Stimulated activated naive CD8-positive, alpha-beta T cell treated with anti-CD3 and anti-CD28 coated beads, Interleukin-15, Interleukin-2, amounts not matched to agents 100 ng/mL and 50 ng/mL, for 24 hours (primary cell): ENCODE results near the gene CLMN.
A peak's percentile ranks its signal among the peaks of the same experiment; 100 is the strongest.

Experiments
- H3K27ac Mint-ChIP-seq: one replicate; pipeline ENCODE4 v1.8.0; 2021; ENCODE audit warnings: mild to moderate bottlenecking, mixed read lengths
- H3K27me3 Mint-ChIP-seq: one replicate; pipeline ENCODE4 v1.8.0; 2021; ENCODE audit warnings: mixed read lengths
- H3K36me3 Mint-ChIP-seq: one replicate; pipeline ENCODE4 v1.8.0; 2021; ENCODE audit warnings: low read depth, mixed read lengths
- H3K4me1 Mint-ChIP-seq: one replicate; pipeline ENCODE4 v1.8.0; 2021; ENCODE audit warnings: low read depth, mixed read lengths
- H3K4me3 Mint-ChIP-seq: one replicate; pipeline ENCODE4 v1.8.0; 2021; ENCODE audit warnings: mild to moderate bottlenecking, mixed read lengths
- H3K9me3 Mint-ChIP-seq: one replicate; pipeline ENCODE4 v1.8.0; 2021; ENCODE audit warnings: mixed read lengths

The CLMN gene

GRCh38 chr14:95332641-95333040 lies 12.9 kb upstream of the CLMN start:
- no peaks in the 10 kb centered on the region for H3K36me3 Mint-ChIP-seq
- H3K27ac Mint-ChIP-seq = peak overlapping the region; percentile 2
- peaks cover 9% of the 10 kb centered on the region for H3K27me3 Mint-ChIP-seq
- peaks cover 6% of the 10 kb centered on the region for H3K4me1 Mint-ChIP-seq
- H3K9me3 Mint-ChIP-seq = no peaks in the 10 kb centered on the region
- no peak overlapping the region for H3K4me3 Mint-ChIP-seq

- H3K36me3 Mint-ChIP-seq = no peaks in the 10 kb centered on the region
- peaks cover 10% of the 10 kb centered on the region for H3K4me1 Mint-ChIP-seq
- no peaks in the 10 kb centered on the region for H3K9me3 Mint-ChIP-seq
- H3K27ac Mint-ChIP-seq = no peak overlapping the region
- no peak overlapping the region for H3K4me3 Mint-ChIP-seq
- peaks cover 9% of the 10 kb centered on the region for H3K27me3 Mint-ChIP-seq
Observed at GRCh38 chr14:95331708-95332408, 12.2 kb upstream of the CLMN start.

DNA sequence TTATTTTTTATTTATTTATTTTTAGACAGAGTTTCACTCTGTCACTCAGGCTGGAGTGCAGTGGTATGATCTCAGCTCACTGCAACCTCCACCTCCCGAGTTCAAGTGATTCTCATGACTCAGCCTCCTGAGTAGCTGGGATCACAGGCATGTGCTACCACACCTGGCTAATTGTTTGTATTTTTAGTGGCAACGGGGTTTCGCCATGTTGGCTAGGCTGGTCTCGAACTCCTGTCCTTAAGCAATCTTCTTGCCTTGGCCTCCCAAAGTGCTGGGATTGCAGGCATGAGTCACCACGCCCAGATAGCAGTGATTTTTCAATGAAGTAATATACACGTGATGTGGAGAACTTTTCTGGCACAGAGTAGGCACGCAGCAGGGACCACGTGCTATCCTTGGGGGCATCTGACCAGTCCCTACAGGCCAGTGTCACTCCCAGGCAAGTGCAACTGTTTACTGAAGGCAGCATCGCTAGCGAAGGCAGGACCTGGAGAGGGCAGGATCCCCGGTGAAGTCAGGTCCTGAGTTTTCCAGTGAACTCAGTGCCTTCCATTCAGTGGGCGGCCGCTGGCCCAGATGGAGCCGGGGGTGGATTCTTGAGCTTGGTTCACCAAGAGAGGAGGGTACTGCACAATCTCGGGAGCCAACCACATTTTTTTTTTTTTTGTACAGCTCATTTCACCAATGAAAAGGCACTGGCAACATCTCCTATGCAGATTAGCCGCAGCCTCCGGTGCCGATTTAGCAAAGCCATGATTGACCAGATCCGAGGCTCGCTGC lies 11.1 kb upstream of the CLMN start:
- Mint-ChIP-seq H3K4me1 (peaks cover 10% of the 10 kb centered on the region), H3K27me3 (peaks cover 4% of the 10 kb centered on the region), H3K36me3 (no peaks in the 10 kb centered on the region), H3K4me3 (no peak overlapping the region), H3K27ac (no peak overlapping the region), H3K9me3 (no peaks in the 10 kb centered on the region)

DNA sequence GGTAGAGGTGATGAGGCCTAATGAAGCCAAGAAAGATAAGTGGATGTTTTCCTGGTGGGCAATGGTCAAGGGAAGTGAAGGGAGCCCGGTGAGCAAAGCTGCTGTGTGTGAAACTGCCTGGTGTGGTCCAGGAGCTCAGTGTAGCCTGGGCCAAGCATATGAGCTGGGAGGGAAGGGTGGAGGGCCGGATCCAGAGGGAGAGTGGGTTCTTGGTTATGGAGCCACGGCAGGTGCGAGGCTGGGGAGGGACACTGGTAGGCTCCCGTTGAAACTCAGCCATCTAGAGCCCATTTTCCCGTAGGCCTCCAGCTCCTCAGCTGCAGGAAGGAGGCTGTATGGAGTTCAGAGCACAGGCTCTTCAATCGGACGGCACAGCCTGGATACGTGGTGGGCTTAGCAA lies 10.2 kb upstream of the CLMN start:
- Mint-ChIP-seq H3K9me3 (no peaks in the 10 kb centered on the region), H3K36me3 (no peaks in the 10 kb centered on the region), H3K4me3 (no peak overlapping the region), H3K4me1 (peaks cover 10% of the 10 kb centered on the region), H3K27ac (no peak overlapping the region), H3K27me3 (peaks cover 9% of the 10 kb centered on the region)

DNA sequence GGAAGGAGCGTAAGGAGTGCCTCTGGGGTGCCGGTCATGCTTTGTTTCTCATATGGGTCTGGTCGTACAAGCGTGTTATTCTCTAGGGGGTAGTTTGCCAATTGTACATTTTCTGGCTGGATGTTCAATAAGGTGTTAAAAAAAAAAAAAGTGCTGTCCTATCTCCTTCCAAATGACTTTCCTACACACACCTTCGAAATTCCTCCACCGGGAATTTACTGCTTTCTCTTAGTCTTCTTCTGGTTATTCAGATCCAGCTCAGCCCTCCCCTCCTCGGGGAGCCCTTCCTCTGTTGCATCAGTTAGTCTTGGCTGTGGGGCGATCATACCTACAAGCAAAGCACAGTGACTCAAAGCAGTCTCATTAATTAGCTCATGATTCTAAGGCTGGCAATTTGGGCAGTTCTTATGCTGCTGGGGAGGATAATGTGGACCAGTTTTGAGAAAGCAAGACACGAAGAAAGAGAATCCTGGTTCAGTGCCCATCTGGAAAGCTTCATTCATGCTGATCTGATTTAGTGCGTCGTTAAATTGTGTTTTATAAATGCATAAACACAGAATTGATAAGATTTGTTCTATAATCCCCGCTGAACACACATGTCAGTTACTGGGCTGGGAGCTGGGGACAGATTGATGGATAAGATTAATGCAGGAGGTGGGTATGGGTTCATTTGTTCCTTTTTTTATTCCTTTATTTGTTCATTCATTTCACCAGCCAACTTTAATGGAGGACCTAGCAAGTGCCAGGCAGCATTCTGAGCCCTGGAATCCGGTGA lies 9.2 kb upstream of the CLMN start:
- no peak overlapping the region for H3K4me3 Mint-ChIP-seq
- no peaks in the 10 kb centered on the region for H3K9me3 Mint-ChIP-seq
- H3K4me1 Mint-ChIP-seq = peaks cover 10% of the 10 kb centered on the region
- peaks cover 7% of the 10 kb centered on the region for H3K27me3 Mint-ChIP-seq
- H3K36me3 Mint-ChIP-seq = no peaks in the 10 kb centered on the region
- no peak overlapping the region for H3K27ac Mint-ChIP-seq

GRCh38 chr14:95327558-95328374 lies 8.1 kb upstream of the CLMN start:
- Mint-ChIP-seq H3K27me3 (peaks cover 7% of the 10 kb centered on the region), H3K4me1 (peaks cover 10% of the 10 kb centered on the region), H3K9me3 (no peaks in the 10 kb centered on the region), H3K27ac (no peak overlapping the region), H3K36me3 (no peaks in the 10 kb centered on the region), H3K4me3 (no peak overlapping the region)

- no peaks in the 10 kb centered on the region for H3K9me3 Mint-ChIP-seq
- no peak overlapping the region for H3K27ac Mint-ChIP-seq
- H3K4me1 Mint-ChIP-seq = peaks cover 10% of the 10 kb centered on the region
- H3K36me3 Mint-ChIP-seq = no peaks in the 10 kb centered on the region
- peaks cover 11% of the 10 kb centered on the region for H3K27me3 Mint-ChIP-seq
- no peak overlapping the region for H3K4me3 Mint-ChIP-seq
Observed at GRCh38 chr14:95326987-95327386, 7.3 kb upstream of the CLMN start.

GRCh38 chr14:95323917-95324316 lies 4.2 kb upstream of the CLMN start:
- Mint-ChIP-seq H3K4me1 (peaks cover 13% of the 10 kb centered on the region), H3K9me3 (no peaks in the 10 kb centered on the region), H3K4me3 (no peak overlapping the region)

GRCh38 chr14:95323361-95323760 lies 3.7 kb upstream of the CLMN start:
- Mint-ChIP-seq H3K4me3 (no peak overlapping the region), H3K27ac (no peak overlapping the region), H3K36me3 (no peaks in the 10 kb centered on the region), H3K4me1 (peaks cover 12% of the 10 kb centered on the region), H3K9me3 (no peaks in the 10 kb centered on the region), H3K27me3 (peaks cover 29% of the 10 kb centered on the region)

More at GRCh38 chr14:95323917-95324316, 4.2 kb upstream of the CLMN start:
- Mint-ChIP-seq H3K27me3 (peaks cover 23% of the 10 kb centered on the region), H3K36me3 (no peaks in the 10 kb centered on the region), H3K27ac (no peak overlapping the region)

- H3K4me3 Mint-ChIP-seq = no peak overlapping the region
- H3K27ac Mint-ChIP-seq = no peak overlapping the region
- H3K4me1 Mint-ChIP-seq = peaks cover 10% of the 10 kb centered on the region
- H3K27me3 Mint-ChIP-seq = peaks cover 35% of the 10 kb centered on the region
- no peaks in the 10 kb centered on the region for H3K9me3 Mint-ChIP-seq
- H3K36me3 Mint-ChIP-seq = no peaks in the 10 kb centered on the region
Observed at GRCh38 chr14:95322651-95323050, 2.9 kb upstream of the CLMN start.

GRCh38 chr14:95321693-95322455 lies 2.2 kb upstream of the CLMN start:
- Mint-ChIP-seq H3K9me3 (no peaks in the 10 kb centered on the region), H3K4me1 (peaks cover 5% of the 10 kb centered on the region), H3K27ac (no peak overlapping the region), H3K4me3 (no peak overlapping the region), H3K27me3 (peaks cover 42% of the 10 kb centered on the region), H3K36me3 (no peaks in the 10 kb centered on the region)

DNA sequence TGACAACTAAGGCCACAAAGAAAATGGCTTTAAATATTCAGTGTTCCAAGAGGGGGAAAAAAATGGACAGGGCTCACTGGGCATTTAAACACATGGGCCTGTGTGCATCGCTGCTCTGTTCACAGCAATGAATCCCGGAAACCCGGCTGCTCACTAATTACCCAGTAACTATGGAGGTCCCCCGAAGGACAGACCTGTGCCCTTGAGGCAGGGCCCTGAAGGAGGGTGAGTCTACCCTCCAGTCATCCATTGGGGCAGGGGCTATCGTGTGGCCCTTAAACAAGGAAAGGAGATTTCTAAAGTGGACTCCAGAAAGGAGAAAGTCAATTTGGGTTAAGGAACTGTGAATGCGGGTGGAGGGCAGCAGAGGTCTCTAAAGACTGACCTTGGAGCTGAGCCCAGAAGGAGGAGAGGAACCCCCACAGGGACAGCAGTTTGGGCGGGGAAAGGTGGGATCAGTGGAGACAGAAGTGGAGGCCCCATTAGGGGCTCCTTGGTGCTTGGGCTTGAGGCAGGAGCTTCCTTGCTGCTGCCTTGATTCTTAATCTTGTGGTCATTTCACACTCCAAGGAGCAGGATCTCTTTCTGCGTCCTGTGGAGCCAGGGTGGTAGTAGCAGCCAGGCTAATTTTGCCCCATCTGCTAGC lies 1.4 kb upstream of the CLMN start:
- Mint-ChIP-seq H3K27ac (no peak overlapping the region), H3K4me1 (peaks cover 5% of the 10 kb centered on the region), H3K4me3 (no peak overlapping the region), H3K27me3 (peaks cover 48% of the 10 kb centered on the region), H3K36me3 (no peaks in the 10 kb centered on the region), H3K9me3 (no peaks in the 10 kb centered on the region)

- H3K9me3 Mint-ChIP-seq = no peaks in the 10 kb centered on the region
- peaks cover 5% of the 10 kb centered on the region for H3K4me1 Mint-ChIP-seq
- H3K27ac Mint-ChIP-seq = no peak overlapping the region
- no peaks in the 10 kb centered on the region for H3K36me3 Mint-ChIP-seq
- peak overlapping the region; percentile 68 for H3K4me3 Mint-ChIP-seq
- peaks cover 47% of the 10 kb centered on the region for H3K27me3 Mint-ChIP-seq
Observed at GRCh38 chr14:95320078-95320895, 579 bp upstream of the CLMN start.
